Measurements from ENCODE around the gene BMP10.

Gene BMP10

DNA sequence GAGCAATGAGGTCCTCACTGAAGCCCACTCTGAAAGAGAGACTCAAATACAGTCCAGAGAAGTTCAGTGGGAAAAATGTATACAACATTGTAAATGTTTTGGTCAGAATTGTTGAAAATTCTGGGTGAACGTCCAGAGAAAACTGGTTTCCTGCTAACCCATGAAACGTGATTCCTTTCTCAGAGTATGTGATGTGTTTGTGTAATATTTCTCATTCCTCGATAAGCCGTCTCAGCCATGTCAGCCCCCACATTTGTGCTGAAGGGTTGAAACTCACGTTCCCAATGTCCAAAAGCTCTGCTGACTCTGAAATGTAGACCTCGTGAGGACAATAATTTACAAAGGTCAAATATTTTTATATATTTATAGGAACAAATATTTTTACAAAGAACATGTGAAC, 51.6 kb downstream of the BMP10 start:
- H3K4me1 ChIP-seq (ENCODE audit: insufficient read depth, low read length): no peaks in the 10 kb centered on the region
- H3K4me3 ChIP-seq (ENCODE audit: low read length): no peak overlapping the region
- no peaks in the 10 kb centered on the region for H3K9me3 ChIP-seq (ENCODE audit: low read length)
- no peak overlapping the region for H2AFZ ChIP-seq (ENCODE audit: low read depth, low read length)
- no peaks in the 10 kb centered on the region for H3K36me3 ChIP-seq (ENCODE audit: insufficient read depth, low read length)
- no peaks in the 10 kb centered on the region for H3K27me3 ChIP-seq (ENCODE audit: insufficient read depth, low read length)

GRCh38 chr2:68817306-68817705, 53.9 kb downstream of the BMP10 start:
- no peaks in the 10 kb centered on the region for H3K27me3 ChIP-seq (ENCODE audit: insufficient read depth, low read length)
- H3K4me3 ChIP-seq (ENCODE audit: low read length): no peak overlapping the region

More at GRCh38 chr2:68817306-68817705, 53.9 kb downstream of the BMP10 start:
- no peaks in the 10 kb centered on the region for H3K4me1 ChIP-seq (ENCODE audit: insufficient read depth, low read length)
- no peaks in the 10 kb centered on the region for H3K9me3 ChIP-seq (ENCODE audit: low read length)
- H3K36me3 ChIP-seq (ENCODE audit: insufficient read depth, low read length): no peaks in the 10 kb centered on the region
- no peak overlapping the region for H2AFZ ChIP-seq (ENCODE audit: low read depth, low read length)

All from neuron (in vitro differentiated cells).